Measurements from ENCODE around the gene CD79A. TPM values are rescaled to one million over a fixed set of nuclear protein-coding genes. Genes with fewer than 3 reads are reported as not detected.

Gene CD79A
- total RNA-seq, 1 experiment from 2014 or later: 0.82 TPM

- H3K9me3 Mint-ChIP-seq (ENCODE audit: unreplicated experiment): no peaks in the 10 kb centered on the region
- Histone ChIP-seq H3K9me3 (no peaks in the 10 kb centered on the region), H3K36me3 (ENCODE audit: control insufficient read depth, insufficient read depth, low read length) (peaks cover 3% of the 10 kb centered on the region; the same call in 1 of the 2 replicates), H3K27me3 (replicated peaks; ENCODE audit: control insufficient read depth, insufficient read depth, low read length) (no peaks in the 10 kb centered on the region; the same call in 1 of the 2 replicates), H3K4me3 (ENCODE audit: low read depth, low read length) (no peak overlapping the region), H3K4me1 (peaks cover 12% of the 10 kb centered on the region)
- intact Hi-C loops (cut with micrococcal nuclease; ENCODE audit: unreplicated experiment): no loop called here
- H3K36me3 Mint-ChIP-seq (ENCODE audit: insufficient read depth, unreplicated experiment): peaks cover 11% of the 10 kb centered on the region
- no peak for DNase-seq
- ChIA-PET CTCF (no interaction called here), POLR2A (no interaction called here)
- H3K27ac Mint-ChIP-seq (ENCODE audit: unreplicated experiment): no peak overlapping the region
- TF ChIP-seq CTCF (IDR thresholded peaks at IDR 0.05; ENCODE audit: insufficient read depth in 1 of 2, low read depth in 1 of 2, low read length in 1 of 2, severe bottlenecking in 1 of 2, unreplicated experiment in 1 of 2): no peak
- peaks cover 22% of the 10 kb centered on the region for H3K4me1 Mint-ChIP-seq (ENCODE audit: low read depth, unreplicated experiment)
- H3K27me3 Mint-ChIP-seq (ENCODE audit: insufficient read depth, unreplicated experiment): peaks cover 5% of the 10 kb centered on the region
- no peak overlapping the region for H3K4me3 Mint-ChIP-seq (ENCODE audit: unreplicated experiment)
- no TSS peak for BruUV-seq (replicated peaks)
Measured at GRCh38 chr19:41909706-41910105, 32.6 kb downstream of the CD79A start.

- Mint-ChIP-seq H3K9me3 (ENCODE audit: unreplicated experiment) (no peaks in the 10 kb centered on the region), H3K4me3 (ENCODE audit: unreplicated experiment) (no peak overlapping the region), H3K27me3 (ENCODE audit: insufficient read depth, unreplicated experiment) (peaks cover 5% of the 10 kb centered on the region), H3K27ac (ENCODE audit: unreplicated experiment) (no peak overlapping the region), H3K4me1 (ENCODE audit: low read depth, unreplicated experiment) (peaks cover 14% of the 10 kb centered on the region), H3K36me3 (ENCODE audit: insufficient read depth, unreplicated experiment) (peaks cover 7% of the 10 kb centered on the region)
- CTCF ChIA-PET: no interaction called here
- POLR2A ChIA-PET: no interaction called here
- Histone ChIP-seq H3K27me3 (replicated peaks; ENCODE audit: control insufficient read depth, insufficient read depth, low read length) (no peaks in the 10 kb centered on the region; the same call in 1 of the 2 replicates), H3K4me3 (ENCODE audit: low read depth, low read length) (no peak overlapping the region), H3K4me1 (peaks cover 5% of the 10 kb centered on the region), H3K36me3 (ENCODE audit: control insufficient read depth, insufficient read depth, low read length) (peaks cover 3% of the 10 kb centered on the region; the same call in 1 of the 2 replicates), H3K9me3 (no peaks in the 10 kb centered on the region)
- BruUV-seq (replicated peaks): no TSS peak
- TF ChIP-seq CTCF (IDR thresholded peaks at IDR 0.05; ENCODE audit: insufficient read depth in 1 of 2, low read depth in 1 of 2, low read length in 1 of 2, severe bottlenecking in 1 of 2, unreplicated experiment in 1 of 2): no peak
- DNase-seq: no peak
- intact Hi-C loops (cut with micrococcal nuclease; ENCODE audit: unreplicated experiment): no loop called here
Measured at GRCh38 chr19:41910240-41910991, 33.3 kb downstream of the CD79A start.

GRCh38 chr19:41910992-41911888, 34.2 kb downstream of the CD79A start:
- no peak for DNase-seq
- CTCF ChIA-PET: no interaction called here
- POLR2A ChIA-PET: no interaction called here
- Histone ChIP-seq H3K4me3 (ENCODE audit: low read depth, low read length) (no peak overlapping the region), H3K36me3 (ENCODE audit: control insufficient read depth, insufficient read depth, low read length) (no peaks in the 10 kb centered on the region; the same call in 1 of the 2 replicates), H3K27me3 (replicated peaks; ENCODE audit: control insufficient read depth, insufficient read depth, low read length) (no peaks in the 10 kb centered on the region; the same call in 1 of the 2 replicates), H3K9me3 (no peaks in the 10 kb centered on the region), H3K4me1 (no peaks in the 10 kb centered on the region)
- H3K27ac Mint-ChIP-seq (ENCODE audit: unreplicated experiment): no peak overlapping the region
- intact Hi-C loops (cut with micrococcal nuclease; ENCODE audit: unreplicated experiment): no loop called here
- BruUV-seq (replicated peaks): TSS peak; percentile 9
- no peaks in the 10 kb centered on the region for H3K9me3 Mint-ChIP-seq (ENCODE audit: unreplicated experiment)
- peaks cover 8% of the 10 kb centered on the region for H3K4me1 Mint-ChIP-seq (ENCODE audit: low read depth, unreplicated experiment)
- no peak overlapping the region for H3K4me3 Mint-ChIP-seq (ENCODE audit: unreplicated experiment)
- TF ChIP-seq CTCF (IDR thresholded peaks at IDR 0.05; ENCODE audit: insufficient read depth in 1 of 2, low read depth in 1 of 2, low read length in 1 of 2, severe bottlenecking in 1 of 2, unreplicated experiment in 1 of 2): no peak
- peaks cover 5% of the 10 kb centered on the region for H3K27me3 Mint-ChIP-seq (ENCODE audit: insufficient read depth, unreplicated experiment)
- peaks cover 7% of the 10 kb centered on the region for H3K36me3 Mint-ChIP-seq (ENCODE audit: insufficient read depth, unreplicated experiment)
